HepG2 (cell line): ENCODE data around the gene LDAF1. TPM values are rescaled to one million over a fixed set of nuclear protein-coding genes. Genes with fewer than 3 reads are reported as not detected.

ENCODE experiments used
- CAMTA2 ChIP-seq: sonication (generic); formaldehyde crosslinking; IDR thresholded peaks from 2 replicates; pipeline ENCODE4 v1.4.0; 2020; ENCODE audit warnings: mild to moderate bottlenecking, missing genetic modification reagents, borderline replicate concordance
- KDM3A ChIP-seq: IDR thresholded peaks from 2 replicates; pipeline ENCODE4 v1.6.1; 2018; ENCODE audit warnings: low read depth, missing compliant biosample characterization
- MLLT10 ChIP-seq: sonication (generic); formaldehyde crosslinking; IDR thresholded peaks from 2 replicates; pipeline ENCODE4 v1.4.0; 2020; ENCODE audit warnings: missing genetic modification reagents
- POGZ ChIP-seq: sonication (generic); formaldehyde crosslinking; IDR thresholded peaks from 2 replicates; pipeline ENCODE4 v1.4.0; 2020; ENCODE audit warnings: mild to moderate bottlenecking, missing genetic modification reagents
- ZNF337 ChIP-seq: sonication (generic); formaldehyde crosslinking; IDR thresholded peaks from 2 replicates; pipeline ENCODE4 v1.5.1; 2020; ENCODE audit warnings: missing genetic modification reagents, low read depth, mild to moderate bottlenecking, borderline replicate concordance
- ZNF431 ChIP-seq: sonication (generic); formaldehyde crosslinking; IDR thresholded peaks from 2 replicates; pipeline ENCODE4 v1.9.0; 2022; ENCODE audit warnings: missing genetic modification reagents, low read depth, mild to moderate bottlenecking, borderline replicate concordance
- ZSCAN25 ChIP-seq: sonication (generic); formaldehyde crosslinking; IDR thresholded peaks from 2 replicates; pipeline ENCODE4 v1.8.0; 2022; ENCODE audit warnings: mild to moderate bottlenecking, missing genetic modification reagents
- polyA plus RNA-seq, 8 experiments: library from polyadenylated mRNA; depleted of rRNA in 3 of 8; stranded (reverse) in 7 of 8; unstranded in 1 of 8; fragments of >200 nt; fragmentation: Illumina TruSeq in 4 of 8; extraction: Trizol in 4 of 8; gene quantifications; 2 replicates each; pipeline versions ENCODE4 v1.2.1 to v1.2.3, GENCODE V29; 2011 to 2016; ENCODE audit warnings: low read depth in 4 of 8, missing spikeins in 1 of 8, mixed read lengths in 1 of 8; ENCODE audit not compliant: insufficient read depth in 1 of 8
- total RNA-seq, 5 experiments: library from RNA; depleted of rRNA; stranded (reverse); fragments of >200 nt; fragmentation: Illumina TruSeq; extraction: Trizol; gene quantifications; 2 replicates each; pipeline ENCODE4 v1.2.3, GENCODE V29; 2016; ENCODE audit warnings: low read depth in 1 of 5
- TF ChIP-seq, protein P1 (sequence below): sonication (generic); formaldehyde crosslinking; IDR thresholded peaks from 2 replicates; pipeline ENCODE4 v1.4.0; 2020; ENCODE audit warnings: missing genetic modification reagents; ENCODE audit errors: not compliant biosample characterization
- TF ChIP-seq, protein P2 (sequence below): IDR thresholded peaks from 2 replicates; pipeline ENCODE4 v1.4.0; 2020; ENCODE audit warnings: mild to moderate bottlenecking, missing genetic modification reagents
- TF ChIP-seq, protein P3 (sequence below): sonication (generic); formaldehyde crosslinking; IDR thresholded peaks from 2 replicates; pipeline ENCODE4 v1.8.0; 2022; ENCODE audit warnings: missing genetic modification reagents, mild to moderate bottlenecking, borderline replicate concordance

The LDAF1 gene
- total and polyA plus RNA-seq, 2 of the 13 experiments (the other 11 are each of a cell fraction or from before 2014, with no cell fraction given) = 6.3 to 7.5 TPM

DNA sequence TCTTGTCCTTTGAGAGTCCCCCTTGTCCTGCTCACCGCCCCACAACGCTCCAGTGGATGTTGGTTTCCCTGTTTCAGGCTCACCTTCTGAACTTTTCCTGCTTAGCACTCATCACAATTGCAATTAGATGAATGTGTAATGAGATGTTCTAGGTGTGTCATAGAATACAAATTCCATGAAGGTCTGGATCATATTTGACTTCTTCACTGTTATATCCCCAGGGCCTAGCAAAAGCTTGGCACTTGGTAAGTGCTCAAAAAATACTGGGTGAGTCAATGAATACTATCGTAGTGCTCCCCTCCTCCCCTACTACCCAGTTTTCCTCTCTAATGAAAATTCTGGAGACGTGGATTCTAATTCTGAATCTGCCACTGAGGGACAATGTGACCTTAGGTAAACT, 40.9 kb upstream of the LDAF1 start (continued):
- TF ChIP-seq, protein P1, sequence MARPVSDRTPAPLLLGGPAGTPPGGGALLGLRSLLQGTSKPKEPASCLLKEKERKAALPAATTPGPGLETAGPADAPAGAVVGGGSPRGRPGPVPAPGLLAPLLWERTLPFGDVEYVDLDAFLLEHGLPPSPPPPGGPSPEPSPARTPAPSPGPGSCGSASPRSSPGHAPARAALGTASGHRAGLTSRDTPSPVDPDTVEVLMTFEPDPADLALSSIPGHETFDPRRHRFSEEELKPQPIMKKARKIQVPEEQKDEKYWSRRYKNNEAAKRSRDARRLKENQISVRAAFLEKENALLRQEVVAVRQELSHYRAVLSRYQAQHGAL = no peak
- no peak for TF ChIP-seq MLLT10 (CRISPR knock-in tag)
- no peak for TF ChIP-seq ZNF431
- TF ChIP-seq, protein P2, sequence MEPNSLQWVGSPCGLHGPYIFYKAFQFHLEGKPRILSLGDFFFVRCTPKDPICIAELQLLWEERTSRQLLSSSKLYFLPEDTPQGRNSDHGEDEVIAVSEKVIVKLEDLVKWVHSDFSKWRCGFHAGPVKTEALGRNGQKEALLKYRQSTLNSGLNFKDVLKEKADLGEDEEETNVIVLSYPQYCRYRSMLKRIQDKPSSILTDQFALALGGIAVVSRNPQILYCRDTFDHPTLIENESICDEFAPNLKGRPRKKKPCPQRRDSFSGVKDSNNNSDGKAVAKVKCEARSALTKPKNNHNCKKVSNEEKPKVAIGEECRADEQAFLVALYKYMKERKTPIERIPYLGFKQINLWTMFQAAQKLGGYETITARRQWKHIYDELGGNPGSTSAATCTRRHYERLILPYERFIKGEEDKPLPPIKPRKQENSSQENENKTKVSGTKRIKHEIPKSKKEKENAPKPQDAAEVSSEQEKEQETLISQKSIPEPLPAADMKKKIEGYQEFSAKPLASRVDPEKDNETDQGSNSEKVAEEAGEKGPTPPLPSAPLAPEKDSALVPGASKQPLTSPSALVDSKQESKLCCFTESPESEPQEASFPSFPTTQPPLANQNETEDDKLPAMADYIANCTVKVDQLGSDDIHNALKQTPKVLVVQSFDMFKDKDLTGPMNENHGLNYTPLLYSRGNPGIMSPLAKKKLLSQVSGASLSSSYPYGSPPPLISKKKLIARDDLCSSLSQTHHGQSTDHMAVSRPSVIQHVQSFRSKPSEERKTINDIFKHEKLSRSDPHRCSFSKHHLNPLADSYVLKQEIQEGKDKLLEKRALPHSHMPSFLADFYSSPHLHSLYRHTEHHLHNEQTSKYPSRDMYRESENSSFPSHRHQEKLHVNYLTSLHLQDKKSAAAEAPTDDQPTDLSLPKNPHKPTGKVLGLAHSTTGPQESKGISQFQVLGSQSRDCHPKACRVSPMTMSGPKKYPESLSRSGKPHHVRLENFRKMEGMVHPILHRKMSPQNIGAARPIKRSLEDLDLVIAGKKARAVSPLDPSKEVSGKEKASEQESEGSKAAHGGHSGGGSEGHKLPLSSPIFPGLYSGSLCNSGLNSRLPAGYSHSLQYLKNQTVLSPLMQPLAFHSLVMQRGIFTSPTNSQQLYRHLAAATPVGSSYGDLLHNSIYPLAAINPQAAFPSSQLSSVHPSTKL = no peak
- no peak for TF ChIP-seq ZNF337 (CRISPR knock-in tag)
- TF ChIP-seq CAMTA2 = no peak
- TF ChIP-seq ZSCAN25 (CRISPR knock-in tag) = no peak
- no peak for TF ChIP-seq POGZ (CRISPR knock-in tag)
- TF ChIP-seq, protein P3, sequence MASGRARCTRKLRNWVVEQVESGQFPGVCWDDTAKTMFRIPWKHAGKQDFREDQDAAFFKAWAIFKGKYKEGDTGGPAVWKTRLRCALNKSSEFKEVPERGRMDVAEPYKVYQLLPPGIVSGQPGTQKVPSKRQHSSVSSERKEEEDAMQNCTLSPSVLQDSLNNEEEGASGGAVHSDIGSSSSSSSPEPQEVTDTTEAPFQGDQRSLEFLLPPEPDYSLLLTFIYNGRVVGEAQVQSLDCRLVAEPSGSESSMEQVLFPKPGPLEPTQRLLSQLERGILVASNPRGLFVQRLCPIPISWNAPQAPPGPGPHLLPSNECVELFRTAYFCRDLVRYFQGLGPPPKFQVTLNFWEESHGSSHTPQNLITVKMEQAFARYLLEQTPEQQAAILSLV = no peak
- TF ChIP-seq KDM3A (CRISPR knock-in tag) = no peak
- TF ChIP-seq, all 625 proteins: peak for 0
